Neuronal stem cell (in vitro differentiated cells): ENCODE results near the gene PDK4.

Experiments
- DNase-seq: peaks from one replicate; pipeline ENCODE4 v3.0.0-alpha.2; 2013; ENCODE audit warnings: low spot score
- H2AFZ ChIP-seq: one replicate; pipeline ENCODE4 v1.6.1; 2013; ENCODE audit warnings: mild to moderate bottlenecking, low read length, inconsistent platforms
- H2AK5ac ChIP-seq: 2 replicates; pipeline ENCODE4 v1.6.1; 2013; ENCODE audit warnings: low read depth, mild to moderate bottlenecking, inconsistent platforms, low read length, moderate library complexity, mixed read lengths
- H2BK120ac ChIP-seq: 2 replicates; pipeline ENCODE4 v1.6.1; 2013; ENCODE audit warnings: low read depth, mild to moderate bottlenecking, inconsistent platforms, low read length, moderate library complexity, mixed read lengths
- H2BK12ac ChIP-seq: one replicate; pipeline ENCODE4 v1.6.1; 2013; ENCODE audit warnings: low read length, inconsistent platforms
- H2BK15ac ChIP-seq: 2 replicates; pipeline ENCODE4 v1.6.1; 2013; ENCODE audit warnings: mild to moderate bottlenecking, low read length, inconsistent platforms, mixed read lengths
- H2BK5ac ChIP-seq: one replicate; pipeline ENCODE4 v1.6.1; 2013; ENCODE audit warnings: inconsistent platforms, mild to moderate bottlenecking, low read length, moderate library complexity
- H3K14ac ChIP-seq: one replicate; pipeline ENCODE4 v1.6.1; 2013; ENCODE audit warnings: low read length, inconsistent platforms
- H3K18ac ChIP-seq: 2 replicates; pipeline ENCODE4 v1.6.1; 2013; ENCODE audit warnings: low read length, inconsistent platforms
- H3K23ac ChIP-seq: 2 replicates; pipeline ENCODE4 v1.6.1; 2013; ENCODE audit warnings: low read depth, mild to moderate bottlenecking, mixed read lengths, low read length, inconsistent platforms; ENCODE audit not compliant: poor library complexity
- H3K27ac ChIP-seq: replicated peaks from 3 replicates; pipeline ENCODE4 v1.5.1; 2013; ENCODE audit warnings: low read length, inconsistent platforms
- H3K27me3 ChIP-seq, 3 experiments: 2 replicates each; pipeline ENCODE4 v1.6.1; 2013; ENCODE audit warnings: low read length in 3 of 3, mild to moderate bottlenecking in 2 of 3, inconsistent platforms in 1 of 3, low read depth in 1 of 3, mixed read lengths in 1 of 3, moderate library complexity in 1 of 3; ENCODE audit not compliant: control insufficient read depth in 3 of 3, insufficient read depth in 3 of 3
- H3K36me3 ChIP-seq, 2 donors: replicated peaks in 1 of 2; 2 replicates each; pipeline ENCODE4 v1.6.1; 2013; ENCODE audit warnings: low read length in 2 of 2; ENCODE audit not compliant: control insufficient read depth in 2 of 2, insufficient read depth in 2 of 2
- H3K4ac ChIP-seq: 2 replicates; pipeline ENCODE4 v1.6.1; 2013; ENCODE audit warnings: inconsistent platforms, mild to moderate bottlenecking, low read length, moderate library complexity
- H3K4me1 ChIP-seq, 2 donors: 1 replicate in 1 of 2; 2 replicates in 1 of 2; pipeline ENCODE4 v1.6.1; 2013; ENCODE audit warnings: low read length in 2 of 2, low read depth in 1 of 2; ENCODE audit not compliant: control insufficient read depth in 2 of 2, insufficient read depth in 1 of 2
- H3K4me2 ChIP-seq: one replicate; pipeline ENCODE4 v1.6.1; 2013; ENCODE audit warnings: mild to moderate bottlenecking, low read length, inconsistent platforms; ENCODE audit not compliant: insufficient read depth, poor library complexity, severe bottlenecking
- H3K4me3 ChIP-seq, 2 donors: 2 replicates each; pipeline ENCODE4 v1.5.1; 2013; ENCODE audit warnings: low read length in 2 of 2, mild to moderate bottlenecking in 2 of 2, inconsistent platforms in 1 of 2, moderate library complexity in 1 of 2
- H3K79me1 ChIP-seq: one replicate; pipeline ENCODE4 v1.6.1; 2013; ENCODE audit warnings: low read depth, mild to moderate bottlenecking, inconsistent platforms, low read length, moderate library complexity
- H3K9ac ChIP-seq: one replicate; pipeline ENCODE4 v1.6.1; 2013; ENCODE audit warnings: mild to moderate bottlenecking, low read depth, low read length, inconsistent platforms; ENCODE audit not compliant: poor library complexity
- H3K9me3 ChIP-seq, 2 donors: replicated peaks in 1 of 2; 2 replicates each; pipeline versions ENCODE3 to v1.6.1; 2013; ENCODE audit warnings: low read length in 2 of 2, mild to moderate bottlenecking in 2 of 2, inconsistent platforms in 1 of 2, low read depth in 1 of 2, mixed read lengths in 1 of 2, moderate library complexity in 1 of 2; ENCODE audit not compliant: control insufficient read depth in 2 of 2, insufficient read depth in 1 of 2
- H4K8ac ChIP-seq: one replicate; pipeline ENCODE4 v1.6.1; 2013; ENCODE audit warnings: low read depth, mild to moderate bottlenecking, inconsistent platforms, low read length, moderate library complexity
- H4K91ac ChIP-seq: one replicate; pipeline ENCODE4 v1.6.1; 2013; ENCODE audit warnings: low read length, low read depth, mild to moderate bottlenecking, inconsistent platforms; ENCODE audit not compliant: poor library complexity
- WGBS, 2 donors: extraction: QIAGEN DNeasy Blood & Tissue Kit; methylation state at CpG; one replicate each; pipeline ENCODE4 v1.1.7; 2013; ENCODE audit warnings: missing lambda C conversion rate in 2 of 2, mixed read lengths in 1 of 2; ENCODE audit not compliant: insufficient read length in 2 of 2, insufficient replicate concordance in 1 of 2; ENCODE audit errors: extremely low coverage in 2 of 2; 5-methylcytosine and 5-hydroxymethylcytosine counted together

PDK4 gene

GRCh38 chr7:95550546-95550945 is 45.8 kb downstream of the PDK4 start:
- no peak overlapping the region for H3K9ac ChIP-seq
- no peak overlapping the region for H3K4ac ChIP-seq
- no peak for DNase-seq
- no peak overlapping the region for H3K4me2 ChIP-seq
- H2BK120ac ChIP-seq = no peak overlapping the region
- H3K36me3 ChIP-seq = no peaks in the 10 kb centered on the region
- H2AFZ ChIP-seq = no peak overlapping the region
- no peaks in the 10 kb centered on the region for H3K27me3 ChIP-seq
- no peaks in the 10 kb centered on the region for H3K79me1 ChIP-seq
- H3K4me1 ChIP-seq = peaks cover 0 to 4% of the 10 kb centered on the region in 2 donors
- H3K4me3 ChIP-seq = no peak overlapping the region
- H2BK5ac ChIP-seq = no peak overlapping the region
- H3K23ac ChIP-seq = no peak overlapping the region
- no peak overlapping the region for H3K18ac ChIP-seq
- no peaks in the 10 kb centered on the region for H3K9me3 ChIP-seq
- no peak overlapping the region for H2AK5ac ChIP-seq
- no peak overlapping the region for H4K8ac ChIP-seq
- WGBS, 2 donors = no CpG with 5 or more reads among the region's 4 CpGs
- no peak overlapping the region for H4K91ac ChIP-seq
- H3K27ac ChIP-seq = no peak overlapping the region
- H3K14ac ChIP-seq = no peak overlapping the region
- H2BK12ac ChIP-seq = no peak overlapping the region
- no peak overlapping the region for H2BK15ac ChIP-seq

- Histone ChIP-seq H3K23ac (no peak overlapping the region), H3K18ac (peak overlapping the region; percentile 6), H4K91ac (no peak overlapping the region), H2AK5ac (no peak overlapping the region), H4K8ac (no peak overlapping the region), H3K4me1 (peaks cover 0 to 4% of the 10 kb centered on the region in 2 donors), H3K4me2 (no peak overlapping the region), H3K27ac (no peak overlapping the region), H3K36me3 (no peaks in the 10 kb centered on the region), H2AFZ (peak overlapping the region; percentile 74), H2BK120ac (no peak overlapping the region), H3K79me1 (no peaks in the 10 kb centered on the region), H2BK12ac (no peak overlapping the region), H3K9ac (no peak overlapping the region), H2BK15ac (no peak overlapping the region), H3K4me3 (no peak overlapping the region), H3K9me3 (no peaks in the 10 kb centered on the region), H3K27me3 (no peaks in the 10 kb centered on the region), H3K4ac (no peak overlapping the region), H3K14ac (no peak overlapping the region), H2BK5ac (no peak overlapping the region)
- WGBS, 2 donors = no CpG with 5 or more reads among the region's 6 CpGs
- DNase-seq = no peak
These were observed 46.3 kb downstream of the PDK4 start for GRCh38 chr7:95549818-95550529.

- no peaks in the 10 kb centered on the region for H3K36me3 ChIP-seq
- no peak overlapping the region for H2AFZ ChIP-seq
- H2AK5ac ChIP-seq = no peak overlapping the region
- no peak overlapping the region for H3K18ac ChIP-seq
- H3K27ac ChIP-seq = no peak overlapping the region
- H3K79me1 ChIP-seq = no peaks in the 10 kb centered on the region
- no peak overlapping the region for H3K4ac ChIP-seq
- H3K23ac ChIP-seq = no peak overlapping the region
- H2BK12ac ChIP-seq = no peak overlapping the region
- H3K4me2 ChIP-seq = no peak overlapping the region
- peaks cover 3 to 5% of the 10 kb centered on the region in 2 donors for H3K4me1 ChIP-seq
- no peak overlapping the region for H2BK120ac ChIP-seq
- H3K27me3 ChIP-seq = no peaks in the 10 kb centered on the region
- no peak overlapping the region for H3K4me3 ChIP-seq
- H3K14ac ChIP-seq = no peak overlapping the region
- no peak overlapping the region for H2BK15ac ChIP-seq
- no peak overlapping the region for H2BK5ac ChIP-seq
- no peak overlapping the region for H3K9ac ChIP-seq
- DNase-seq = no peak
- no peak overlapping the region for H4K8ac ChIP-seq
- WGBS, 2 donors = no CpG with 5 or more reads among the region's 6 CpGs
- H3K9me3 ChIP-seq = no peaks in the 10 kb centered on the region
- H4K91ac ChIP-seq = no peak overlapping the region
These were observed 48.7 kb downstream of the PDK4 start for GRCh38 chr7:95547361-95548348.

GRCh38 chr7:95546647-95547046 is 49.7 kb downstream of the PDK4 start:
- Histone ChIP-seq H2BK15ac (no peak overlapping the region), H3K27ac (no peak overlapping the region), H3K4ac (no peak overlapping the region), H2AFZ (no peak overlapping the region), H3K14ac (no peak overlapping the region), H3K4me2 (no peak overlapping the region), H2AK5ac (no peak overlapping the region), H3K9me3 (no peaks in the 10 kb centered on the region), H3K18ac (no peak overlapping the region), H2BK12ac (no peak overlapping the region), H4K8ac (no peak overlapping the region), H3K9ac (no peak overlapping the region), H3K4me3 (no peak overlapping the region), H4K91ac (no peak overlapping the region), H3K79me1 (no peaks in the 10 kb centered on the region), H2BK120ac (no peak overlapping the region), H3K27me3 (no peaks in the 10 kb centered on the region), H2BK5ac (no peak overlapping the region), H3K36me3 (no peaks in the 10 kb centered on the region), H3K23ac (no peak overlapping the region), H3K4me1 (peaks cover 3 to 5% of the 10 kb centered on the region in 2 donors)
- no CpG with 5 or more reads among the region's 4 CpGs for WGBS, 2 donors
- DNase-seq = no peak
